BLaER1 (cell line): Measurements from ENCODE around the gene GPBAR1.

ENCODE experiments used
- H3K27ac ChIP-seq: shearing (Covaris generic); formaldehyde crosslinking; 2 replicates; pipeline ENCODE4 v1.8.1; 2022
- H3K27me3 ChIP-seq: shearing (Covaris generic); formaldehyde crosslinking; 2 replicates; pipeline ENCODE4 v1.8.1; 2022
- H3K36me3 ChIP-seq: shearing (Covaris generic); formaldehyde crosslinking; 2 replicates; pipeline ENCODE4 v1.8.1; 2022
- H3K4me1 ChIP-seq: shearing (Covaris generic); formaldehyde crosslinking; 2 replicates; pipeline ENCODE4 v1.8.1; 2022
- H3K4me2 ChIP-seq: shearing (Covaris generic); formaldehyde crosslinking; 2 replicates; pipeline ENCODE4 v1.8.1; 2022
- H3K4me3 ChIP-seq: shearing (Covaris generic); formaldehyde crosslinking; 2 replicates; pipeline ENCODE4 v1.8.1; 2022
- H3K9ac ChIP-seq: shearing (Covaris generic); formaldehyde crosslinking; 2 replicates; pipeline ENCODE4 v1.8.1; 2022
- H3K9me3 ChIP-seq: shearing (Covaris generic); formaldehyde crosslinking; 2 replicates; pipeline ENCODE4 v1.8.1; 2022
- H4K20me1 ChIP-seq: shearing (Covaris generic); formaldehyde crosslinking; 2 replicates; pipeline ENCODE4 v1.8.1; 2022
- Cebpa-rat ChIP-seq: shearing (Covaris generic); IDR thresholded peaks from 2 replicates; pipeline ENCODE4 v1.8.1; 2022

GPBAR1 gene

GRCh38 chr2:218260742-218261422, at the start of gene GPBAR1:
TSS of gene GPBAR1 (plus strand) at chr2:218261015. CDS start at chr2:218262725, 1,710 bp downstream.
- Histone ChIP-seq H3K36me3 (peaks cover 45% of the 10 kb centered on the region), H3K4me2 (peak within 1 kb of the TSS; percentile 77), H3K9ac (peak within 1 kb of the TSS; percentile 69), H3K27ac (peak within 1 kb of the TSS; percentile 71), H3K9me3 (no peaks in the 10 kb centered on the region), H3K4me1 (peaks cover 69% of the 10 kb centered on the region), H3K4me3 (no peak within 1 kb of the TSS), H3K27me3 (no peaks in the 10 kb centered on the region), H4K20me1 (peaks cover 26% of the 10 kb centered on the region)
- no peak for TF ChIP-seq Cebpa-rat

DNA sequence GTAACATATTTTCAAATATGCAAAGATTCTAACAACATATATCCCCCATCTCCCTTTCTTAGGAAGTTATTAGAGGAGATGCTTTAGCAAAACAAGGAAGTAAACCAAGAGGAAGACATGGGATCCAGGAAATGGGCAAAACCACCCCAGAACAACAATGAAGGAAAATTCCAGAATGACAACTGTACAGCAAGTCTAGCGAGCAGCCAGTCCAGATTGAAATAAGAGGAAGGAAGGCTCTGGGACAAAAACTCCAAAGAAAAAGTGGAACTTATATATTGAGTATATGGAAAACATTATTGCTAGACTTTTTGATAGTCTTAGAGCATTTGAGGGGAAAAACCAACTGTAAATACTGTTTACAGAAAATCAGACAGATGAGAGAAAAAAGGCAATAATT, 46.7 kb upstream of the GPBAR1 start:
- Histone ChIP-seq H3K4me2 (no peak overlapping the region), H3K27ac (no peak overlapping the region), H3K9me3 (peaks cover 11% of the 10 kb centered on the region), H3K4me1 (peaks cover 20% of the 10 kb centered on the region), H3K9ac (no peak overlapping the region), H3K36me3 (no peaks in the 10 kb centered on the region), H4K20me1 (peaks cover 17% of the 10 kb centered on the region), H3K4me3 (no peak overlapping the region), H3K27me3 (no peaks in the 10 kb centered on the region)
- TF ChIP-seq Cebpa-rat, result no peak

DNA sequence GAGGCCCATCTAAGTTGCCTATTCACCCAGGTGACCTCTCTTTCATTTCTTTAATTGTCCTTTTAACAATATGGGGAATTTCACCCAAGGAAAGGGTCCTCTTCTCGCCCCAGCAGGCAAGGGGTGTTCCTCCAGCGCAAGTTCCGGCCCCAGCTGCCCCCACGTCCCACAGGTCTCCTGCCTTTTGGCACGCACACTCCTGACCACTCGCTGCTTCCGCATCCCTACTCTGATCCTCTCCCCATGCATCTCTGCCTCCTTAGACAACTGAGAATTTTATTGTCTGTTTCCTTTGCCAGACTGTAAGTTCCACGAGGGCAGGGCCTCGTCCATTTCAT, 44.5 kb upstream of the GPBAR1 start:
- peak overlapping the region; percentile 97 for H3K4me3 ChIP-seq
- H3K9me3 ChIP-seq, result no peaks in the 10 kb centered on the region
- H3K4me2 ChIP-seq, result peak overlapping the region; percentile 68
- H3K4me1 ChIP-seq, result peaks cover 42% of the 10 kb centered on the region
- H3K36me3 ChIP-seq, result peaks cover 6% of the 10 kb centered on the region; the same call in 1 of the 2 replicates
- H4K20me1 ChIP-seq, result peaks cover 39% of the 10 kb centered on the region
- H3K27me3 ChIP-seq, result no peaks in the 10 kb centered on the region
- peak overlapping the region; percentile 92 for H3K27ac ChIP-seq
- peak overlapping the region; percentile 96 for H3K9ac ChIP-seq
- no peak for TF ChIP-seq Cebpa-rat

DNA sequence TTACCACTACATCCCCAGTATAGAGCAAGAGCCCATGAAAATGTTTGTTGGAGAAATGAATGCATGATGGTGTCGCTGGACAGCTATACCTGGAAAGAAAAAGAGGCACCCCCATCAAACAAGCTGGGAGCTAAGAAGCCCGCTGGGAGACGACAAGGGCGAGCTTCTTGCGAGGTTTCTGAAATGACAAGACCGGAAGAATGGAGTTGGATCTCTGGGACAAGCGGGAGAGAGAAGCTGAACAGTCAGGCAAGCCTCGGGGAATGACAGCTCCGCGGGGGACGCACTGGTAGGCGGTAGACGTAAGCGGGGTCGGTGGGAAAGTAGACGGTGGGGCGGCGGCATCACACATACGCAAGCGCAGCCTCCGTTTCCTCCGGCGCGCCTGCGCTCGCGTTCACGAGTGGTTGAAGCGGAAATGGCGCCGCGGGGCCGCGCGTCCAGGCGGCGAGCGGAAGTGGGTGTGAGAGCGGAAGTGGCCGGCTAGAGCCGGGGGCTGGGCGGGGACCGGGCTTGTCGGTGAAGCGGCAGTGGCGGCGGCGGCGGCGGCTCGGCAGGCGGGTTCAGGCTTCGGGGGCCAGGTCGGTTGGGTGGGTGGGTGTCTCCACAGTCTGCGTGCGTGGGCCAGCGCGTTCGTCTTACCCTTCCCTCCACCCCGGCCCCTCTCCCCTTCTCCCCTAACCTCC, 44.0 kb upstream of the GPBAR1 start, which contains the start of gene ARPC2:
Gene ARPC2 (plus strand): TSS at position 516 of the 686 bp plus-strand sequence. CDS start 282 bp downstream, outside the sequence.
- TF ChIP-seq Cebpa-rat, result no peak

DNA sequence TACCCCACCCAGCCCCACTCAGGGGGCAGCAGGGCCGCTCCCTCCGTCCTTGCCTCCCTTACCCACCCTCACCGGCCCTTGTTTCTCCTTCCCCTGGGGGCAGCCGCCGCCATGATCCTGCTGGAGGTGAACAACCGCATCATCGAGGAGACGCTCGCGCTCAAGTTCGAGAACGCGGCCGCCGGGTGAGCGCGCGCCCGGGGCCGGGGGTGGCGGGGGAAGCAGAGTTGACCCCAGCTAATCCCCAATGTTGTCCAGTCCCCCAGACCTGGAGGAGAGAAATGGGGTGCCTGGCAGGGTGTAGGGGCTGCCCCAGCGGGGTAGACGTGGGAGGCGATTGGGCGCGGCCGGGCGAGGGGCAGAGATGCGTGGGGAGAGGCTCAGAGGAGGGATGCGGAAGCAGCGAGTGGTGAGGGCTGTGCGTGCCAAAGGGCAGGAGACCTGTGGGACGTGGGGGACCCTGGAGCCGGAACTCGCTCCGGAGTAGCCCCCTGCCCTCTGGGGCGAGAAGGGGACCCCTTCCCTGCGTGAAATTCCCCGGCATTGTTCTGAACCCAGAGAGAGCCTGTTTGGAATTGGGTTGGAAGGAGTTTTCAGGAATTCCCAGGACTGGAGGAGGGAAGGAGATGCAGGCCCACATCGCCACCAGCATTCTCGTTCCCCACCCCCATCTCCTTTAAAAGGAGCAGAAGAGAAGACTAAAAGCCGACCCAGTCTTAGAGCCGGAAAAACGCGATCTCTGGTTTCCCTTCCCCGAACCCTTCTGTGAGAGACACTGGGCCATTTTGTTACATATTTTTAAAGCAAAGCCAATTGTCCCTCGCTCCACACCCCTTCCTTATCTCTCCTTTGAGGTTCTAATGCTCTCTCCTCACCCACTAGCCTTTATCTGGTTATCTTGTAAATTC, 43.2 kb upstream of the GPBAR1 start:
- Histone ChIP-seq H3K27me3 (no peaks in the 10 kb centered on the region), H3K4me3 (peak overlapping the region; percentile 97), H4K20me1 (peaks cover 52% of the 10 kb centered on the region), H3K9me3 (no peaks in the 10 kb centered on the region), H3K4me2 (peak overlapping the region; percentile 94), H3K4me1 (peaks cover 55% of the 10 kb centered on the region), H3K27ac (peak overlapping the region; percentile 92), H3K9ac (peak overlapping the region; percentile 96), H3K36me3 (peaks cover 19% of the 10 kb centered on the region; the same call in 1 of the 2 replicates)
- no peak for TF ChIP-seq Cebpa-rat

More for the DNA sequence above, 44.0 kb upstream of the GPBAR1 start, which contains the start of gene ARPC2:
- Histone ChIP-seq H3K4me3 (peak within 1 kb of the TSS; percentile 97), H3K9me3 (no peaks in the 10 kb centered on the region), H3K27ac (peak within 1 kb of the TSS; percentile 92), H3K4me1 (peaks cover 47% of the 10 kb centered on the region), H3K9ac (peak within 1 kb of the TSS; percentile 96), H3K36me3 (peaks cover 11% of the 10 kb centered on the region; the same call in 1 of the 2 replicates), H3K27me3 (no peaks in the 10 kb centered on the region), H4K20me1 (peaks cover 44% of the 10 kb centered on the region), H3K4me2 (peak within 1 kb of the TSS; percentile 94)

- Histone ChIP-seq H3K4me1 (peaks cover 62% of the 10 kb centered on the region), H3K27ac (peak overlapping the region; percentile 92), H4K20me1 (peaks cover 61% of the 10 kb centered on the region), H3K9me3 (no peaks in the 10 kb centered on the region), H3K36me3 (peaks cover 27% of the 10 kb centered on the region), H3K4me3 (peak overlapping the region; percentile 97), H3K9ac (peak overlapping the region; percentile 96), H3K27me3 (no peaks in the 10 kb centered on the region), H3K4me2 (peak overlapping the region; percentile 94)
- no peak for TF ChIP-seq Cebpa-rat
Measured at GRCh38 chr2:218218268-218219185, 42.3 kb upstream of the GPBAR1 start.

- Histone ChIP-seq H3K4me3 (peak overlapping the region; percentile 97; the same call in 1 of the 2 replicates), H3K4me1 (peaks cover 62% of the 10 kb centered on the region), H3K9me3 (no peaks in the 10 kb centered on the region), H3K27me3 (no peaks in the 10 kb centered on the region), H4K20me1 (peaks cover 75% of the 10 kb centered on the region), H3K36me3 (peaks cover 41% of the 10 kb centered on the region), H3K9ac (peak overlapping the region; percentile 96), H3K27ac (no peak overlapping the region), H3K4me2 (peak overlapping the region; percentile 94)
- no peak for TF ChIP-seq Cebpa-rat
Measured at GRCh38 chr2:218219934-218220333, 40.9 kb upstream of the GPBAR1 start.

DNA sequence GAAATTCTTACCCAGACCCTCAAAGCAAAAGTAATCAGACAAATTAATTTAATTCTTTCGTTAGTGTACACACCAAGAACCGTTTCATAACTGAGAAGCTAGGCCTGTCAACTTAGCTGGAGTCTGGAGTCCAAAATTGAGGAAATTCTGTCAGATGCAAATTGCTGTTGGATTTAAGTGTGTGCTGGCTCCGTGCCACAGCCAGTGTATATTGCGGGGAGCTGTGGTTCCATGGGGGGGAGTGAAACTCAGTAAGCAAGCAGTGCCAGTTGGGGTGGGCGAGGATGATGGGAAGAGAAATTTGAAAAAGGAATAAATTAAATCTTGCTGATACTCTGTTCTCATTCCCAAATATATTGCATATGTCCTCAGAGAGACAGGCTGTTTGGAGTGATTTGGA, 39.8 kb upstream of the GPBAR1 start:
- H4K20me1 ChIP-seq, result peaks cover 86% of the 10 kb centered on the region

More for the DNA sequence above, 39.8 kb upstream of the GPBAR1 start:
- Histone ChIP-seq H3K27me3 (no peaks in the 10 kb centered on the region), H3K9ac (no peak overlapping the region), H3K36me3 (peaks cover 52% of the 10 kb centered on the region), H3K9me3 (no peaks in the 10 kb centered on the region), H3K4me1 (peaks cover 60% of the 10 kb centered on the region), H3K4me2 (peak overlapping the region; percentile 94), H3K27ac (no peak overlapping the region), H3K4me3 (no peak overlapping the region)
- no peak for TF ChIP-seq Cebpa-rat
